Nephron progenitor cell (in vitro differentiated cells): ENCODE measurements around the gene FOXN3.

ENCODE experiments used
- DNase-seq: peaks from one replicate; pipeline ENCODE4 v3.0.0; 2021
- H3K27ac Mint-ChIP-seq: 2 replicates; pipeline ENCODE4 v1.8.0; 2021; ENCODE audit warnings: mild to moderate bottlenecking, moderate library complexity, mixed read lengths
- H3K27me3 Mint-ChIP-seq: 2 replicates; pipeline ENCODE4 v1.8.0; 2021; ENCODE audit warnings: mild to moderate bottlenecking, low read depth, mixed read lengths; ENCODE audit not compliant: poor library complexity
- H3K36me3 Mint-ChIP-seq: 2 replicates; pipeline ENCODE4 v1.8.0; 2021; ENCODE audit warnings: low read depth, mixed read lengths
- H3K4me1 Mint-ChIP-seq: 2 replicates; pipeline ENCODE4 v1.8.0; 2021; ENCODE audit warnings: mixed read lengths
- H3K4me3 Mint-ChIP-seq: 2 replicates; pipeline ENCODE4 v1.8.0; 2021; ENCODE audit warnings: mild to moderate bottlenecking, moderate library complexity, mixed read lengths
- H3K9me3 Mint-ChIP-seq: 2 replicates; pipeline ENCODE4 v1.8.0; 2021; ENCODE audit warnings: mild to moderate bottlenecking, moderate library complexity, mixed read lengths
- TF ChIP-seq, protein P1 (sequence below): fragments of 200-600 bp; sonication (generic); IDR thresholded peaks from 2 replicates; pipeline ENCODE4 v1.5.0; 2021; ENCODE audit warnings: antibody characterized with exemption

FOXN3 gene

DNA sequence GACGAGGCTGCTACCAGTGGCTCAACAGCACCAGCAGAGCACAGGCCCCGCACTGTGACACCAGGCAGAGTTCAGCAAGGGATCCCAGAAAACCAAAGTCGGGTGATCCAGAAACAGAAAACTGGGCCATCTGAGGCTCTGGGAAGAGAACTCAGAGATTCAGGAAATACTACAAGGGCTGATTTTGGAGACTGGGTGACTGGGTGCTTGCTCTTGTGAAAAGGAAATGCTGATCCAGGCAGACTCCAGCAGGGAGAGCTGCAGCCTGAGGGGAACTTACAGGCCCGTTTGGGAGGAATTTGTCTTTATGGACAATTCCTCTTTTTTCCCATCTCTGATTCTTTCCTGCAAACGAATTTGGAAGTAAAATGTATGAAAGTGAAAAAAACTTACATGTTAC is 28.2 kb downstream of the FOXN3 start:
- no peak overlapping the region for H3K27ac Mint-ChIP-seq
- no peak overlapping the region for H3K4me3 Mint-ChIP-seq
- H3K36me3 Mint-ChIP-seq: peaks cover 14% of the 10 kb centered on the region
- H3K27me3 Mint-ChIP-seq: no peaks in the 10 kb centered on the region
- TF ChIP-seq, protein P1, sequence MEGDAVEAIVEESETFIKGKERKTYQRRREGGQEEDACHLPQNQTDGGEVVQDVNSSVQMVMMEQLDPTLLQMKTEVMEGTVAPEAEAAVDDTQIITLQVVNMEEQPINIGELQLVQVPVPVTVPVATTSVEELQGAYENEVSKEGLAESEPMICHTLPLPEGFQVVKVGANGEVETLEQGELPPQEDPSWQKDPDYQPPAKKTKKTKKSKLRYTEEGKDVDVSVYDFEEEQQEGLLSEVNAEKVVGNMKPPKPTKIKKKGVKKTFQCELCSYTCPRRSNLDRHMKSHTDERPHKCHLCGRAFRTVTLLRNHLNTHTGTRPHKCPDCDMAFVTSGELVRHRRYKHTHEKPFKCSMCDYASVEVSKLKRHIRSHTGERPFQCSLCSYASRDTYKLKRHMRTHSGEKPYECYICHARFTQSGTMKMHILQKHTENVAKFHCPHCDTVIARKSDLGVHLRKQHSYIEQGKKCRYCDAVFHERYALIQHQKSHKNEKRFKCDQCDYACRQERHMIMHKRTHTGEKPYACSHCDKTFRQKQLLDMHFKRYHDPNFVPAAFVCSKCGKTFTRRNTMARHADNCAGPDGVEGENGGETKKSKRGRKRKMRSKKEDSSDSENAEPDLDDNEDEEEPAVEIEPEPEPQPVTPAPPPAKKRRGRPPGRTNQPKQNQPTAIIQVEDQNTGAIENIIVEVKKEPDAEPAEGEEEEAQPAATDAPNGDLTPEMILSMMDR: no peak
- peaks cover 68% of the 10 kb centered on the region for H3K4me1 Mint-ChIP-seq
- DNase-seq: no peak
- H3K9me3 Mint-ChIP-seq: peaks cover 6% of the 10 kb centered on the region

DNA sequence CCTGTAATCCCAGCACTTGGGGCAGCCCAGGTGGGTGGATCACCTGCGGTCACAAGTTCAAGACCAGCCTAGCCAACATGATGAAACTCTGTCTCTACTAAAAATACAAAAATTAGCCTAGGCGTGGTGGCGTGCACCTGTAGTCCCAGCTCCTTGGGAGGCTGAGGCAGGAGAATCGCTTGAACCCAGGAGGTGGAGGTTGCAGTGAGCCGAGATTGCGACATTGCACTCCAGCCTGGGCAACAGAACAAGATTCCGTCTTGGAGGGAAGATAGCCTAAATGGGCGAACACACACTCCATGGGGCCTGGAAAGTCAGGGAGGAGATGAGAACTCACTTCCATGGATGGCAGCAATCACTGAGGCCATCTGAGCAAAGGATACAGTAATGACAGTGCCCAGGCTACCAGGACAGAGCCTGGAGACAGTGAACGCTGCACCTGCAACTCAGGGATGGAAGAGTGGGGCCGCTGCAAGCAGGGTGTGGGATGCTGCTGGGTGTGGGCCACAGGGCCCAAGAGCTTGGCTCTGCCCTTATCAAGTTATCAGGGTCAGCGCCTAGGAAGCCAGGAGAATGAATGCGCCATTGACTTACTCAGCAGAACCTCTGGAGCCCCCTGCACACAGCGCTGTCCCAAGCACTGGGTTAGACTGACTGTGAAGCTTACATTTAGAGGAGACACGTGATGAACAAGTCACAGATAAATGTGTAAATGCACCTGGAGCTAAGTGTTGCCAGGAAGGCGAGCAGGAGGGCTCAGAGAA is 28.9 kb downstream of the FOXN3 start:
- Mint-ChIP-seq H3K9me3 (no peaks in the 10 kb centered on the region), H3K36me3 (peaks cover 13% of the 10 kb centered on the region), H3K4me1 (peaks cover 68% of the 10 kb centered on the region), H3K27ac (no peak overlapping the region), H3K27me3 (no peaks in the 10 kb centered on the region), H3K4me3 (no peak overlapping the region)
- DNase-seq: no peak
- TF ChIP-seq, protein P1: no peak

DNA sequence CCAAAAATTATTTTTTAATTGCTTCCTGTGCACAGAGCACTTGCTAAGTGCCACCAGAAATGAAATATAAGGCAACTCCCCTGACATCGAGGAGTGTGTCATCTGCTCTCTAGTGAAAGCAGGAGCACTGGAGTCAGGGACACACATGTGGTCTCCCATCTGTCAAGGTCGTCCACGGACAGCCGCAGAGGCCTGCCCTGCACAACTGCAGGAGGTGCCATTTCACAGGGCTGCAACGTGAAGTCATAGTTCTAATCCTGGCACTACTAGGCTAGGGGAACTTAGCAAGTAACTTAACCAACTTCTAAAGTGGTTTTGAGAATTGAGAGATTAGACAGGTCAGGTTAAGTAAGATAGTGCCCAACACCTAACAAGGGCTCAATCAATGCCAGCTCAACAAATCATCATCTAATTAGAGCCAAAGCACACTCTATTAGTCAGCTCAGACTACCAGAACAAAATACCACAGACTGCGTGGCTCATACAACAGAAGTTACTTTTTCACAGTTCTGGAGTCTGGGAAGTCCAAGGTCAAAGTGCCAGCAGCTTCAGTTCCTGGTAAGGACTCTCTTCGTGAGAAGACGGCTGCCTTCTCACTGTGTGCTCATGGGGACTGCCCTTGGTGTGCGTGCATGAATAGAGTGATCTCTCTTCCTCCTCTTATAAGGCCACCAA is 30.7 kb downstream of the FOXN3 start:
- no peak for DNase-seq
- Mint-ChIP-seq H3K4me1 (peaks cover 61% of the 10 kb centered on the region), H3K27ac (no peak overlapping the region), H3K36me3 (peaks cover 27% of the 10 kb centered on the region), H3K9me3 (peaks cover 9% of the 10 kb centered on the region), H3K27me3 (no peaks in the 10 kb centered on the region), H3K4me3 (no peak overlapping the region)
- TF ChIP-seq, protein P1: no peak

DNA sequence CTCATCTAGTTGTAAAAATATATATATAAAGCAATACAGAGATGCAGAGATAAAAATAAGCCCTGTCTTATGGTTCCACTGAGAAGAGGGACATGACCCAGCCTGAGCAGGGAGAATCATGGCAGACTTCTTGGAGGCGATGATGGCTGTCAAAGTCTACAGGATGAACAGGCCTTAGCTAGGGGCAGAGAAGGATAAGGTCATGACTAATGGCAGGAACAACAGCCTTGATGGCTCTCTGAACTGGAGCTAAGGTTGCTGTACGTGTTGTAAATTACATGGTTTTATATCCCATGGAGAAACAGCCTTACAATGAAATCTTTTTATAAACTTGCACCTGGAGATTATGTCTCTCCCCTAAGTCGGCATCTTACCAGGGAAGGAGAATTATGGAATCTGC is 32.4 kb downstream of the FOXN3 start:
- TF ChIP-seq, protein P1: no peak
- Mint-ChIP-seq H3K9me3 (peaks cover 21% of the 10 kb centered on the region), H3K4me3 (no peak overlapping the region), H3K4me1 (peaks cover 50% of the 10 kb centered on the region), H3K27me3 (no peaks in the 10 kb centered on the region), H3K27ac (no peak overlapping the region), H3K36me3 (peaks cover 38% of the 10 kb centered on the region)
- DNase-seq: no peak

DNA sequence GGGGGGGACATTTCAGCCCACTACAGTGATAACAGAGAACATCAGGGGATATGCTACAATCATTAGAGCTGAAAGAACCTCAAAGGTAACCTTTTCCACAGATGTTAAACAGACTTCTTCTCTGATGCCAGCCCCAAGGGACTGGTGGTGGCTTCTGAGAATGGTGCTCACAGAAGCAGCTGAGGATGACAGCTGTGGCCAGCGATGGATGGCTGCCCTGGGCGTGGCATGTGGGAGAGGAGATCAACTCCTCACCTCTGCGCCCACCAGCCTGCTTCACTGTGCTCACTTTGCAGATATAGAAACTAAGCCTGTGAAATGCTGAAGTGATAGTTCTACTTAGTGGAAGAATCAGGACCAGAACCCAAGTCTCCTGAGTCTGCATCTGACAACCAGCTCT is 33.0 kb downstream of the FOXN3 start:
- peaks cover 41% of the 10 kb centered on the region for H3K36me3 Mint-ChIP-seq
- peaks cover 24% of the 10 kb centered on the region for H3K9me3 Mint-ChIP-seq
- no peak overlapping the region for H3K27ac Mint-ChIP-seq
- DNase-seq: no peak
- H3K4me3 Mint-ChIP-seq: no peak overlapping the region
- H3K4me1 Mint-ChIP-seq: peaks cover 45% of the 10 kb centered on the region
- TF ChIP-seq, protein P1: no peak
- H3K27me3 Mint-ChIP-seq: no peaks in the 10 kb centered on the region
